GM12878 (cell line): ENCODE results near the gene SLC38A9. TPM values are rescaled to one million over a fixed set of nuclear protein-coding genes. Genes with fewer than 3 reads are reported as not detected.
A peak's percentile ranks its signal among the peaks of the same experiment; 100 is the strongest.

Experiments used
- ATAC-seq: fragments of 200-7000 bp; cut with Tn5 transposase; 3 replicates; pipeline ENCODE4 v1.9.1; 2020; ENCODE audit warnings: mild to moderate bottlenecking, moderate library complexity
- BruUV-seq: library from RNA; stranded (reverse); fragments of 400-500 nt; replicated peaks from 2 replicates; lab custom pipeline; 2021; lab: Mats Ljungman, UMichigan
- CTCF ChIA-PET: fragments of 300-600 bp; sonication (Branson Sonifier 250); formaldehyde crosslinking; extraction: SDS; loops from one replicate; lab custom pipeline; 2021; ENCODE audit warnings: inconsistent platforms; lab: Yijun Ruan, JAX
- POLR2A ChIA-PET: fragments of 350-600 bp; formaldehyde crosslinking; extraction: SDS; loops from one replicate; lab custom pipeline; 2021; ENCODE audit warnings: inconsistent platforms; lab: Charles Lee
- RAD21 ChIA-PET: fragments of 300-600 bp; sonication (Branson Sonifier 250); formaldehyde crosslinking; loops from one replicate; lab custom pipeline; 2023; ENCODE audit warnings: antibody characterized with exemption; ENCODE audit not compliant: unreplicated experiment; lab: Charles Lee
- SMC1A ChIA-PET: fragments of 300-600 bp; sonication (Branson Sonifier 250); formaldehyde crosslinking; loops from one replicate; lab custom pipeline; 2023; ENCODE audit not compliant: unreplicated experiment, uncharacterized antibody; lab: Charles Lee
- DNase-seq: peaks from one replicate; pipeline ENCODE4 v3.0.0-alpha.2; 2011; ENCODE audit warnings: low read depth, low spot score
- FAIRE-seq: peaks from 3 replicates; lab custom pipeline; 2011; peaks lifted over from hg19 to GRCh38; lab: Jason Lieb, UNC
- H2AFZ ChIP-seq: 2 replicates; pipeline ENCODE4 v1.6.0; 2011; ENCODE audit warnings: low read depth, low read length, control low read depth; ENCODE audit not compliant: control insufficient read depth
- H3K27ac ChIP-seq: 2 replicates; pipeline ENCODE4 v1.5.1; 2011; ENCODE audit warnings: control low read depth; ENCODE audit not compliant: control insufficient read depth, insufficient read depth
- H3K27me3 ChIP-seq, 2 experiments: replicated peaks in 1 of 2; 2 replicates each; pipeline versions ENCODE4 v1.6.0 to v1.6.1; 2011; ENCODE audit warnings: low read length in 1 of 2; ENCODE audit not compliant: control insufficient read depth in 2 of 2, insufficient read depth in 2 of 2
- H3K36me3 ChIP-seq, 2 experiments: 2 replicates each; pipeline ENCODE4 v1.5.1; 2011; ENCODE audit warnings: low read length in 1 of 2; ENCODE audit not compliant: control insufficient read depth in 2 of 2, insufficient read depth in 2 of 2
- H3K4me1 ChIP-seq: 2 replicates; pipeline ENCODE4 v1.6.1; 2011; ENCODE audit warnings: mild to moderate bottlenecking, low read length, moderate library complexity, mixed read lengths; ENCODE audit not compliant: control insufficient read depth, insufficient read depth
- H3K4me2 ChIP-seq: 2 replicates; pipeline ENCODE4 v1.6.0; 2011; ENCODE audit warnings: control low read depth; ENCODE audit not compliant: control insufficient read depth, insufficient read depth
- H3K4me3 ChIP-seq: fragments of 200-600 bp; sonication (generic); 2 replicates; pipeline ENCODE4 v1.5.1; 2016
- H3K79me2 ChIP-seq: 2 replicates; pipeline ENCODE4 v1.6.0; 2011; ENCODE audit warnings: low read length; ENCODE audit not compliant: control insufficient read depth, insufficient read depth
- H3K9ac ChIP-seq: 2 replicates; pipeline ENCODE4 v1.8.0; 2011; ENCODE audit warnings: low read length, control low read depth, mixed read lengths; ENCODE audit not compliant: control insufficient read depth, insufficient read depth
- H3K9me3 ChIP-seq: replicated peaks from 3 replicates; pipeline ENCODE4 v1.5.1; 2011; ENCODE audit warnings: mild to moderate bottlenecking, low read length; ENCODE audit not compliant: control insufficient read depth, insufficient read depth
- H4K20me1 ChIP-seq: 2 replicates; pipeline ENCODE4 v1.6.0; 2011; ENCODE audit not compliant: control insufficient read depth, insufficient read depth
- CBX3 ChIP-seq: fragments of 200-600 bp; sonication (generic); IDR thresholded peaks from 2 replicates; pipeline ENCODE4 v1.6.1; 2016; ENCODE audit warnings: low read depth, borderline replicate concordance
- DPF2 ChIP-seq: fragments of 450-650 bp; IDR thresholded peaks from 2 replicates; pipeline ENCODE4 v1.6.1; 2017; ENCODE audit warnings: mild to moderate bottlenecking
- HDGF ChIP-seq: fragments of 450-650 bp; IDR thresholded peaks from 2 replicates; pipeline ENCODE4 v1.6.1; 2016; ENCODE audit warnings: antibody characterized with exemption
- MTA2 ChIP-seq: fragments of 450-650 bp; IDR thresholded peaks from 2 replicates; pipeline ENCODE4 v1.6.1; 2016; ENCODE audit warnings: low read depth, mild to moderate bottlenecking, moderate library complexity
- SPI1 ChIP-seq: IDR thresholded peaks from 2 replicates; pipeline ENCODE4 v1.6.1; 2011; ENCODE audit warnings: low read depth, mild to moderate bottlenecking, low read length, moderate library complexity, borderline replicate concordance; ENCODE audit not compliant: insufficient read depth
- SREBF2 ChIP-seq: IDR thresholded peaks from 2 replicates; pipeline ENCODE4 v1.6.1; 2012; ENCODE audit warnings: mild to moderate bottlenecking, low read length
- STAT3 ChIP-seq: IDR thresholded peaks from 2 replicates; pipeline ENCODE4 v1.6.1; 2011; ENCODE audit warnings: low read depth, low read length, improper control_type of control experiment
- WGBS: methylation state at CpG from one replicate; pipeline ENCODE4 v1.1.6; 2016; ENCODE audit warnings: low lambda C conversion rate; ENCODE audit not compliant: insufficient replicate concordance, insufficient coverage; ENCODE audit errors: missing lambda C conversion rate; 5-methylcytosine and 5-hydroxymethylcytosine counted together
- in situ Hi-C: fragments of 300-500 bp; cut with MboI; formaldehyde crosslinking; loops from 9 replicates; pipeline ENCODE4 v1.14.3; 2018; ENCODE audit warnings: mixed read lengths
- intact Hi-C: fragments of 100-400 bp; cut with micrococcal nuclease; formaldehyde crosslinking; loops from one replicate; pipeline ENCODE4 v1.14.2; 2022; ENCODE audit not compliant: unreplicated experiment
- polyA plus RNA-seq, 11 experiments: library from polyadenylated mRNA; depleted of rRNA in 4 of 11; unstranded in 6 of 11; stranded (reverse) in 5 of 11; fragments of >200 nt; fragmentation: Nextera tagmentation in 4 of 11; fragmentation: Illumina TruSeq in 1 of 11; extraction: Ambion mirVana in 4 of 11; extraction: Trizol in 1 of 11; gene quantifications; 1 replicate in 1 of 11; 2 replicates in 10 of 11; pipeline versions ENCODE4 v1.2.1 to v1.2.3, GENCODE V29; 2011 to 2016; ENCODE audit warnings: inconsistent platforms in 2 of 11, missing spikeins in 2 of 11, low read depth in 1 of 11
- total RNA-seq, 4 experiments: library from RNA; depleted of rRNA in 3 of 4; stranded (reverse); fragments of >200 nt in 3 of 4; fragmentation: Illumina TruSeq in 1 of 4; extraction: Trizol in 1 of 4; gene quantifications; 2 replicates each; pipeline versions ENCODE4 v1.2.1 to v1.2.3, GENCODE V29; 2013 to 2021

Gene SLC38A9
- total and polyA plus RNA-seq, 10 of the 15 experiments (the other 5 are each of a cell fraction or from before 2014, with no cell fraction given), result 8.5 to 35.1 (median 23.0) TPM

DNA sequence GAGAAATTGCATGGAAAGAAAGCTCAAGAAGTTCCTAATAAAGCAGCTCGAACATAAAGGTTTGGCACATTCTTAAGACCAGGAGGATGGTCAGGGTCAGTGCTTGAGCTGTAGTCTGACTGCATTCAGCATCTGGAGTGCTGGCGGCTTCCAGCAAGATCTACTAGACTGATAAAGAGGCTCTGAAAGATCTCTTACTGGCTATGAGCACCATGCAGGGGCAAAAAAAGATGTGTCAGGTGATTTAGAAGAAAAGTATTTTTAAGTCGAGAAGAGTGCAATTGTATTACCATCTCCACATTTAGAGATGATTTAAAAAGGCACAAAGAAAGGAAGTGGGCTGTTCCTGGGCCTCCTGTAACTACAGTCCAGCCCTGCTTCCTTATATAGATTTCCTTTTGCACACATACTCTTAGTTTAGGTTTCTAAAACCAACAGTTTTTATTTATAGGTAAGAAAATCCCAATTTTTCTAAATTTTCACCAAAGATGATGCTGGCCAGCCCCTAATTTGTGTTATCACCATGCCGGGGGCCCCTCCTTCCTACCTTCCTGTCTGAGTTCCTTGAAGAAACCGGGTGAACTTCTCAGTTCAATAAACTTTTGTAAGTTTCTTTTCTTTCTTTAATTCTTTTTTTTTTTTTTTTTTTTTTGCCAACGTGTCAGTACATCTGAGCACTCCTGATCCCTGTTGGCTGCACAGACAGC is 111.5 kb downstream of the SLC38A9 start:
- POLR2A ChIA-PET, result interaction anchor here (0.6 kb wide), 1 partner anchor 20 kb away, joined by 5 read pairs; no protein-coding TSS in a partner anchor
- no peak overlapping the region for H3K9ac ChIP-seq
- TF ChIP-seq MTA2, result no peak
- TF ChIP-seq SPI1, result peak; percentile 27; the same call in 1 of the 2 replicates
- TF ChIP-seq HDGF, result no peak
- FAIRE-seq (no peak), DNase-seq (no peak), ATAC-seq (peak; percentile 43; the same call in 2 of the 3 replicates)
- H3K9me3 ChIP-seq, result no peaks in the 10 kb centered on the region
- WGBS, result 23% methylated on average over 5 of the region's 6 CpGs
- intact Hi-C loops, result no loop called here
- BruUV-seq, result no TSS peak
- SMC1A ChIA-PET, result interaction anchor here (0.6 kb wide), 1 partner anchor 49 kb away, joined by 3 read pairs; no protein-coding TSS in a partner anchor
- H3K27ac ChIP-seq, result no peak overlapping the region
- peak overlapping the region; percentile 76 for H2AFZ ChIP-seq
- no peaks in the 10 kb centered on the region for H3K79me2 ChIP-seq
- peak overlapping the region; percentile 57 for H3K4me2 ChIP-seq
- H3K36me3 ChIP-seq, result no peaks in the 10 kb centered on the region
- H4K20me1 ChIP-seq, result no peaks in the 10 kb centered on the region
- H3K27me3 ChIP-seq, result no peaks in the 10 kb centered on the region
- in situ Hi-C loops, result no loop called here
- peaks cover 7% of the 10 kb centered on the region for H3K4me1 ChIP-seq
- H3K4me3 ChIP-seq, result no peak overlapping the region
- RAD21 ChIA-PET, result interaction anchor here (0.8 kb wide), 1 partner anchor 994 kb away, joined by 3 read pairs; no protein-coding TSS in a partner anchor
- CTCF ChIA-PET, result interaction anchor here (0.6 kb wide), 1 partner anchor 163 kb away, joined by 3 read pairs; no protein-coding TSS in a partner anchor

DNA sequence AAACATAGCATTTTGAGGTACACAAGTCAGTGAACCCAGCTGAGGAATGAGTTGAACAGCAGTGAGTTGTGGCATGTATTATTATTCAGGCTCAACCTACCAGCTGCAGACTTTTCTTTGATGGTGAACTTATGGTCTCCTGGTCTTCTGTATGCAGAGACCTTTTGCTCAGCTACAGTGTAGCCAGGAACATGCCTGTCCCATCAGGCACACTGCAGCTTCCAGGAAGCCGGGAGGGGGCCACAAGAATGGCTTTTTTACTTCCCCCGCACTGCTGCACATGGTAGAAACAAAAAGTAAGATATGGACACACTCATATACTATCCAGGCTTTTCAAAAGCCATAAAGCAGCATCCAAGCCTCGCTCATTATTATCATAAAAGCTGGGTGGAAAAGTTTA is 112.0 kb downstream of the SLC38A9 start:
- POLR2A ChIA-PET, result no interaction called here

More for the DNA sequence above, 112.0 kb downstream of the SLC38A9 start:
- DNase-seq (no peak), FAIRE-seq (no peak), ATAC-seq (no peak)
- Histone ChIP-seq H3K4me1 (peaks cover 7% of the 10 kb centered on the region), H3K79me2 (no peaks in the 10 kb centered on the region), H2AFZ (peak overlapping the region; percentile 76), H3K9ac (no peak overlapping the region), H4K20me1 (no peaks in the 10 kb centered on the region), H3K27me3 (no peaks in the 10 kb centered on the region), H3K9me3 (no peaks in the 10 kb centered on the region), H3K27ac (no peak overlapping the region)
- BruUV-seq, result no TSS peak
- intact Hi-C loops (no loop called here), in situ Hi-C loops (no loop called here)
- TF ChIP-seq SPI1 (no peak), CBX3 (no peak), STAT3 (no peak), DPF2 (no peak), SREBF2 (no peak)
- TF ChIP-seq, all 136 proteins: peak for 0
- ChIA-PET CTCF (no interaction called here), SMC1A (no interaction called here), RAD21 (no interaction called here)
- WGBS, result 68% methylated on average over 3 of the region's 3 CpGs
- Histone ChIP-seq H3K36me3 (no peaks in the 10 kb centered on the region), H3K4me2 (no peak overlapping the region), H3K4me3 (no peak overlapping the region)
